ENCODE data around the gene TLE3. TPM values are rescaled to one million over a fixed set of nuclear protein-coding genes. Genes with fewer than 3 reads are reported as not detected.
A peak's percentile ranks its signal among the peaks of the same experiment; 100 is the strongest.

TLE3 gene
- total RNA-seq, 4 donors from 2014 or later: 130 to 176 (median 140) TPM

- TF ChIP-seq CTCF (IDR thresholded peaks at IDR 0.05) (no peak), POLR2A (IDR thresholded peaks at IDR 0.05) (no peak)
- peak overlapping the region; percentile 11 to 44 (median 41) for H3K4me3 ChIP-seq
- H3K9me3 ChIP-seq: no peaks in the 10 kb centered on the region
- H3K4me1 ChIP-seq: peaks cover 4 to 25% (median 14%) of the 10 kb centered on the region in 4 donors
- no peaks in the 10 kb centered on the region for H3K36me3 ChIP-seq
- DNase-seq: no peak
- H3K27ac ChIP-seq: peak overlapping the region in 3 of 4 donors; percentile 0 to 98 (median 59)
- no peaks in the 10 kb centered on the region for H3K27me3 ChIP-seq
Observed at GRCh38 chr15:70099967-70100473, 2.3 kb upstream of the TLE3 start.

DNA sequence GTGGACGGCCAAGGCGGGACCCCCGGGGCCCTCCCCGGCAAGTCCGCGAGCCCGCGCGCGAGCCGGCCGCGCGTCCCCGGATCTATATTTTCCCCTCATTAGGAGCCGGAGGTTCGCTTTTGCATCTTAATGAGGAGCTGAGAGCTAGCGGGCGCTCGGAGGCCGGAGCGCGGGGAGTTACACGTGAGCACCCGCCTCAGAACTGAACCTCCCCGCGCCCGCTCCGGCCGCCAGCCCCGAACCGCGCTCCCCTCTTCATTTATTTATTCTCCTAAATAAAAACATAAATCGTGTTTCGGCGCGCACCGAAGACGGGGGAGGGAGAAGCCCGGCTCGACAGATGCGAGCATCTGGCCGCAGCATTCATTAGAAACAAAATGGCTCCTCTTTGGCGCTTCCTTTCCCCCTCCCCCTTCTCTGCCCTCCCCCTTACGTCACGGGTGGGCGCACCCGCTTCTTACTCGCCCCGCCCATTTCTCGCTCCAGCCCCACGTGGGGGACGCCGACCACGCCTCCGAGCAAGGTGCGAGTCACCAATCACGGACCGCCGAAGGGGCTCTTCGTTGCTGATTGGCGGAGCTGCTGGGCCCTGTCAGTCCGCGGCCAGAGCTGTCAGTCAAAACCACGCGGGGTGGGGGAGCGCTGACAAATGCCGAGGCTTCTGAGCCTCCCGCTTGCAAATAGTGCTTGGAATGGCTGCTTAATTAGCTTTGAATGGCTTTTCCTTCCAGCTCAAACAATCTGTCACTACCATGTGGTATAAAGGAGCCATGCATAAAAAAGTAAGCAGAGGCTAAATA, 1.6 kb upstream of the TLE3 start:
- peak; percentile 100 for DNase-seq
- H3K36me3 ChIP-seq: no peaks in the 10 kb centered on the region
- H3K27me3 ChIP-seq: no peaks in the 10 kb centered on the region
- no peaks in the 10 kb centered on the region for H3K9me3 ChIP-seq
- TF ChIP-seq CTCF (IDR thresholded peaks at IDR 0.05): peak in 1 of 6 experiments; percentile 5
- peak; percentile 81 to 96 for TF ChIP-seq POLR2A (IDR thresholded peaks at IDR 0.05)
- peak overlapping the region; percentile 88 to 96 (median 94) for H3K4me3 ChIP-seq
- peaks cover 4 to 31% (median 16%) of the 10 kb centered on the region in 4 donors for H3K4me1 ChIP-seq
- H3K27ac ChIP-seq: peak overlapping the region; percentile 92 to 98 (median 94)

DNA sequence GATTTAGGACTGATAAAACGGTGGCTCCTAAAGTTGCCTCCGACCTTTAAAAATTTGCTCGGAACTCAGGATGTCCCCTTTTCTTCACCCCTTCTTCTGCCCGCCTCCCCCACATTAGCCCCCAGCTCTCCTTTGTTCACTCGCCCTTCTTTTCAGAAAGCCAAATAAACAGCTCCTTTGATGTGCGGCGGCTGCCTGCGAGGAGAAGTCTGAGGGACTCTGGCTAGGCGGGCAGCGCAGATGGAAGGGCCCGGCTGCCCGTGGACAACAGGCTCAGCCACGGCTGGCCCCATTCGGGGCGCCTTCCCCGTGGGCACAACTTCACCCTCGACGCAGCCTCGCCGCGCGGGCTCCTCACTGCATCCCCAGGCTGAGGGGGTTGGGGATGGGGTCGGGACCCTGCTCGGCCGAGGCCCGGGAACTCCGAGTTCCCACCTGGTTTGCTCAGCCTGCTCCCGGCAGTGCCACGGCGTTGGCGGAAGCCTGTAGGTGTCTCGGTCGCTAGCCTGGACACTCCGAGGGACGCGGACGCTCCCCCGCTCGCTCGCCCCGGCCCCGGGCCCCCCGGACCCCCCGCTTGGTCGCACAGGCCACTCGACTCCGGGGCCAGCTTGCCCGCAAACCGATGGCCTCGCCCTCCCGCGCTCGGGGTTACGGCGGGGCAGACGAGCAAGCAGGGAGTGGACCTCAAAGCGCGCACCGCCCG, 897 bp upstream of the TLE3 start:
- H3K4me3 ChIP-seq: peak overlapping the region; percentile 88 to 96 (median 94)
- no peaks in the 10 kb centered on the region for H3K9me3 ChIP-seq
- peak overlapping the region; percentile 92 to 98 (median 94) for H3K27ac ChIP-seq
- H3K27me3 ChIP-seq: no peaks in the 10 kb centered on the region
- no peak for TF ChIP-seq POLR2A (IDR thresholded peaks at IDR 0.05)
- no peak for TF ChIP-seq CTCF (IDR thresholded peaks at IDR 0.05)
- no peaks in the 10 kb centered on the region for H3K36me3 ChIP-seq
- peaks cover 4 to 39% (median 20%) of the 10 kb centered on the region in 4 donors for H3K4me1 ChIP-seq
- DNase-seq: peak; percentile 53 to 85 (median 77)

DNA sequence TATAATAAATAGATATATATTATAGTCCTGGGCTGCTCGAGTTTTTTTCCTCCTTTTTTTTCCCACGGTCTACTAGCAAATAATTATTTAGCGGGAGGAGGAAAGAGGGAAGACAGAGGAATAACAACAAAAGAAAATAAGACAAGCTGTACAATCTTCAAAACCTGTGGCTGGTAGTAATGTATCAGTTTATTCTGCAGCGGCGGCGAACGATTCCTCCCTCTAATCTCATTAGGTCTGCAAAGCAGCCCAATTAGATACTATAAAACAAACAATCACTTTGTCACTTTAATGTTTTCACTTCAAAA, 390 bp upstream of the TLE3 start:
- H3K36me3 ChIP-seq: no peaks in the 10 kb centered on the region
- H3K27ac ChIP-seq: peak overlapping the region; percentile 92 to 98 (median 94)
- TF ChIP-seq CTCF (IDR thresholded peaks at IDR 0.05) (no peak), POLR2A (IDR thresholded peaks at IDR 0.05) (peak in 1 of 2 donors; percentile 37)
- DNase-seq: peak in 2 of 3 donors; percentile 59 to 70
- H3K4me3 ChIP-seq: peak overlapping the region; percentile 88 to 96 (median 94)
- H3K4me1 ChIP-seq: peaks cover 4 to 44% (median 22%) of the 10 kb centered on the region in 4 donors
- no peaks in the 10 kb centered on the region for H3K9me3 ChIP-seq
- no peaks in the 10 kb centered on the region for H3K27me3 ChIP-seq

- Histone ChIP-seq H3K4me3 (peak overlapping the region; percentile 88 to 96 (median 94)), H3K4me1 (peaks cover 11 to 55% (median 27%) of the 10 kb centered on the region in 4 donors), H3K27ac (peak overlapping the region; percentile 92 to 98 (median 94)), H3K36me3 (no peaks in the 10 kb centered on the region), H3K9me3 (no peaks in the 10 kb centered on the region), H3K27me3 (no peaks in the 10 kb centered on the region)
- no peak for DNase-seq
- no peak for TF ChIP-seq CTCF (IDR thresholded peaks at IDR 0.05)
- TF ChIP-seq POLR2A (IDR thresholded peaks at IDR 0.05): no peak
Observed at GRCh38 chr15:70097063-70097320, 725 bp downstream of the TLE3 start.

Measured in Peyer's patch (tissue), 4 donors.